ENCODE data around the gene RPL10. TPM values are rescaled to one million over a fixed set of nuclear protein-coding genes. Genes with fewer than 3 reads are reported as not detected.

The RPL10 gene
- total and polyA plus RNA-seq, 2 of the 8 experiments (the other 6 are each of a cell fraction or from before 2014, with no cell fraction given), result 2,633 to 4,293 TPM

DNA sequence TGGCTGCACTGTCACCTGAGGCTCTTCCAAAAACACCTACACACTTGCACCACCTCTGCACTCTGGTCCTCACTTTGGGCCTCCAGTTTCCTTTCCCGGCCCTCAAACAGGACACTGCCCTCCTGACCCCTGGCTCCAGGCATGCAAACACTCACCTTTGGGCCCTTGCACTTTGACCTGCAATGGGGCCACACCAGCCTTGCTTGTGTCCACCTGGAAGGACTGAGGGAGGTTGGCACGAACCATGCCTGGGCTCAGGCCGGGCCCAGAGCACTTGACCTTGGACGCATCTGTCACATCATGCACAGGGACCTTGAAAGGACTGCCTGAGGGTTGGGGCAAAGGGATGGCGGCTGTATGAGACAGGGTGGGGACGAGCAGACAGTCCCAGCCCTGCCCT, 39.3 kb upstream of the RPL10 start (continued):
- no peak for TF ChIP-seq SAP30 (IDR thresholded peaks at IDR 0.05; ENCODE audit: insufficient read depth, insufficient replicate concordance, low read length)
- no peak for TF ChIP-seq KDM5A (IDR thresholded peaks at IDR 0.05; ENCODE audit: low read length)
- TF ChIP-seq, protein P1, sequence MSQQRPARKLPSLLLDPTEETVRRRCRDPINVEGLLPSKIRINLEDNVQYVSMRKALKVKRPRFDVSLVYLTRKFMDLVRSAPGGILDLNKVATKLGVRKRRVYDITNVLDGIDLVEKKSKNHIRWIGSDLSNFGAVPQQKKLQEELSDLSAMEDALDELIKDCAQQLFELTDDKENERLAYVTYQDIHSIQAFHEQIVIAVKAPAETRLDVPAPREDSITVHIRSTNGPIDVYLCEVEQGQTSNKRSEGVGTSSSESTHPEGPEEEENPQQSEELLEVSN (IDR thresholded peaks at IDR 0.05), result no peak
